ENCODE results near the gene ZCCHC24. TPM values are rescaled to one million over a fixed set of nuclear protein-coding genes. Genes with fewer than 3 reads are reported as not detected.
A peak's percentile ranks its signal among the peaks of the same experiment; 100 is the strongest.

ZCCHC24 gene
- total RNA-seq, 1 experiment from 2014 or later, result 20.5 TPM

DNA sequence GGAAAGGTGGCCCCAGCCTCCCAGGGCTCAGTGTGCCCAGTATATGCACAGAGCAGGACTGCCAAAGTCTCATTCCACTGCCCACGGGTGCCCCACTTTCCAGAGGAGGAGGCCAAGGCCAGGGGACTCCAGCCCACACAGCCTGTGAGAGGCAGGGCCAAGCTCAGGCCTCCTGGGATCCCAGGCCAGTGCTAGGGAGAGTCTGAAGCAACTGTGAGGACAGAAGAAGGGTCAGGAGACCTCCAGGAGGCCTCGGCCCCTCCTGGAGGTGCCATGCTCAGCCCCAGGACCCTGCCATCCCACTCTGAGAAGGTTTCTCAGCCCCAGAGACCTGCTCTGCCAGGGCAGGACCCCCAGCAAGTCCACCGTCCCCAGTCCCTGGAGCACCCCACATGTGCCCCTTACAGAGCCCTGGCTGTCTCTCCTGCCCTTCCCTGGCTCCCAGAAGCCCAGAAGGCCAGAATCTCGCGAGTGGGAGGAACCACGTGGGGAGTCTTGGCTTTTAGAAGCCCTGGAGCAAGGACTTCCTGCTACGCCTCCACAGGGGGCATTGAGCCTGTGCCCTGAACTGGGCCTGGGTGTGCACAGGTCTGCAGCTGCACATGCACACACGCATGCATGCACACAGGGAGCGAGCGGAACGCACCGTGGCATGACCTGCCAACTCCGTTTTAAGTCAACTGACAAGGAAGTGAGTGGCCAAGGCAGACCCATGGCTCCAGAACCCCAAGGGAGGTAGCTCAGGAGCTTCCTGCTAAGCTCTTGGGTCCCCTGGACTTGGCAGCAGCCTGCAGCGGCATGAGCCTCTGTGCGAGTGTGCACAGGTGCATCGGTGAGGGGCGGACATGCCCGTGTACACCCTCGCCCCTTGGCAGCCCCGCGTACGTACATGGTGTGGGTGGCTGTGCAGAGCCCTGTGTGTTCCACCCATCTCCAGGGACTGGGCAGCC is 33.6 kb downstream of the ZCCHC24 start:
- no peaks in the 10 kb centered on the region for H3K27me3 ChIP-seq
- peaks cover 13% of the 10 kb centered on the region for H3K36me3 ChIP-seq
- H3K9me3 ChIP-seq, result no peaks in the 10 kb centered on the region
- H3K4me3 ChIP-seq, result no peak overlapping the region
- DNase-seq, result no peak

DNA sequence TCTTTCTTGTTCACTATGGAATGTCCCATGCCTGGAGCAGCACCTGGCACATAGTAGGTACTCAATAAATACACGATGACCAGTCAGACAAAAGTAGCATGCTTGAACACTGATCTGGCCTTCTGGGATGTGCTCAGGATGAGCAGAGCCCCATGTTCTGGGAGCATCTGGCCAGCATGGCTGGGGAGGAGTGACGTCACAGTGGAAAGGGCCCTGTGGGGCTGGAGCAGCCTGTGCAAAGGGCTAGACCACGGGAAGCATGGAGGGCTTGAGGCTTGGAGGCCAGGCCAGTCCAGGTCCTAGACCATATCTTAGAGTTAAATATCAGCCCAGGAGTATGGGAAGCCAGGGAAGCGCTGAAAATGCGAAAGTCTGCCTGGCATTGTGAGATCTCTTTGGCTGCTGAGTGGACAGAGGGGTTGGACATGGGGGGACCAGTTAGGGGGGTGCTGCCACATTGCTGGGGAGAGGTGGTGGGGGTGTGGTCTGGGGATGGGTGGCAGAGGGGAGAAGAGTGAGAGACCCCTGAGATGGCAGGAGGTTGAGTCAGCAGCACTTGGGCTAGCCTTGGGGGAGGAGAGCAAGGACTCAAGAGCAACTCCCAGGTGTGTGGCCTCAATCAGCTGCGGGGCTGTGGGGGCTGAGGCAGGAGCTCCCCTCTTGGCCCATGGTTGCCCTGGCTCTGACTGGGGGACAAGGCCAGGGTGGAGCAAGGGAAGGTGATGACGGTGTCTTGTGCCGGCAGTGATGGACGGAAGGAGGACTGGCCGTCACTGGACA is 34.9 kb downstream of the ZCCHC24 start:
- Histone ChIP-seq H3K9me3 (no peaks in the 10 kb centered on the region), H3K4me3 (no peak overlapping the region), H3K27me3 (no peaks in the 10 kb centered on the region), H3K36me3 (peaks cover 6% of the 10 kb centered on the region)
- DNase-seq, result no peak

DNA sequence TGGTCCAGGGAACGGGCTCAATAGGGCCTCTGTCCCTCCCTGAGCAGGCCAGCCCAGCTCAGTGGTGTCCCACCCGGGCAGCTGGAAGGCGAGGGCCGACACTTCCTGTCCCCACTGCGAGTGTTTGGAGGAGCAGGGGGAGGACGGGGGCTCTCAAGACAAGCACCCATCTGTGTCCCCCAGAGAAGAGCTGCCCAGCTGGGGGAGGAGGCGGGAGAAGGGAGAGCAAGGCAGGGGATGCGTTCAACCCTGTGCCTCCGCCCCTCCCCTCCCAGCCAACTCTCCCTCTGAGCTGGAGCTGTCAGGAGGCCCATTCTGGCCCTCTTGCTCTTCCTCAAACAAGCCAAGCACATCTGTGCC is 35.7 kb downstream of the ZCCHC24 start:
- Histone ChIP-seq H3K36me3 (peaks cover 6% of the 10 kb centered on the region), H3K4me3 (no peak overlapping the region), H3K9me3 (no peaks in the 10 kb centered on the region), H3K27me3 (no peaks in the 10 kb centered on the region)
- no peak for DNase-seq

DNA sequence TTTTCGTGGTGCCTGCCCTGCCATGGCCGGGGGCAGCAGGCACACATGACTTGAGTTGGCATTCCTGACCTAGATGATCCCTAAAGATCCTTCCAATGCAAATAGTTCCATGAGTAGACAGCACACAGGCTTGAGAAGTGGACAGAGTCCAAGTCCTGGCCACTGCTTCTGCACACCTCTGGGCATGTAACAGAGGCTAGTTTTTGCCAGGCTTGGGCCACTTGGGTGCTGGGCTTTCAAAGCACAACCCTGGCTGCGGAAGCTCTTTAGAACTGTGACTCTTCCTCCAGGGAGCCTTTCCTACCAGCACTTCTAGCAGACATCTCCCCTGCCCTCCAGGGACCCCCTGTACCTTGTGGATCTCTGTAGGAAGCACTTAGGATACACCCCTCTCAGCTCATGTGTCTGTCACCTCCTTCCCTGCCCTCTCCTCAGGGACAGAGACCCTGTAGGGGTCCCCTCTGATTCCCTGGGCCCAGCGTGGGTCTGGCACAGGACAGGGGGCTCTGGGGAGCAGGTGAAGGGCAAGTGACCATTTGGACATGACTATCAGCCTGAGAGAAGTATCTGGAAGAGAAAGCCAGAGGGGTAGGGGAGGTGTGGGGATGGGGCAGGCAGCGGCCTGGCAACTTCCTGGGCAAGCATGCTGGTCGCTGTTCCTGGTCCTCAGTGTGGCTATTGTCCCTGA is 36.2 kb downstream of the ZCCHC24 start:
- DNase-seq, result no peak
- Histone ChIP-seq H3K36me3 (peaks cover 6% of the 10 kb centered on the region), H3K27me3 (no peaks in the 10 kb centered on the region), H3K9me3 (no peaks in the 10 kb centered on the region), H3K4me3 (no peak overlapping the region)

DNA sequence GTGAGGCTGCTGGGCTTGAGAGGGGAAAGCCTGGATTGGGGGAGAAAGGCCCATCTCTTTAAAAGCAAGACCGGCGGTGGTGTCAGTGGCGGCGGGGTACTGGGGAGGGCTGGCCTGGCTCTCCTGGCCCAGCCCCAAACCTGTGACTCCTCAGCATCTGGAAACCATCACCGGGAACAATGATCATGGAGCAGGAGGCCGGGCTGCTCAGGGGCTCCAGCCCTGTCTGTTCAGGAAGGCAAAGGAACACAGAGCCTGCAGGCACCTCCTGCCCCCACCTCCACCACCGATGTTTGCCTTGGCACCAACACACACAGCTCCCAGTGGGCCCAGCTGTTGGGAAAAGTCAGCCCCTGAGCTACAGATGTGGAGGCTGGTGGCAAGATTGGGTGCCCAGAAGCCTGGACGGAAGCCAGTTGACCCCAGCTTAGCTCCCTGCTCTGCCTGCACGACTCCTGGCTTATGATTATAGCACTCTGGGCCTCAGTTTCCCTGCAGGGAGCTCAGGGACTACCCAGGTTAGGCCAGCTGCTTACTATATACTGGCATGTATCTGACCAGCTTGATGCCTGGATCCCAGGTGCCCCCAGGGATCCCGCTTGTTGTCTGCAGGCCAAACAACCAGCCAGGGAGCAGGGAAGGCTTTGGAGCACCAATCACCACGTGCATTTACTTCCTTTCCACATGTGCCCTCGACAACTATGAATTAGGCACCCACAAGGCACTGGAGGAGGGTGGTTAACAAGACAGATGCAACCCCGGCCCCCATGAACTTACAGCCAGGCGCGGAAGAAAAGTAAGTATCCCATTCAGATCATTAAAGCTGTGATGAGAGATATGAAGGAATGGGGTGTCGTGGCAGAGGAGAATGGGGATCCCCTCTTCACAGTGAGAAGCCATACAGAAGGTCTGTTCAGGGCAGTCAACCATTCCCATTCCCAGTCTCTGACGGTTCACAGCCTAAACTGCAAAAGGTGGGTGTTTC is 37.3 kb downstream of the ZCCHC24 start:
- Histone ChIP-seq H3K27me3 (no peaks in the 10 kb centered on the region), H3K36me3 (peaks cover 3% of the 10 kb centered on the region), H3K4me3 (no peak overlapping the region), H3K9me3 (no peaks in the 10 kb centered on the region)
- peak; percentile 70 for DNase-seq

DNA sequence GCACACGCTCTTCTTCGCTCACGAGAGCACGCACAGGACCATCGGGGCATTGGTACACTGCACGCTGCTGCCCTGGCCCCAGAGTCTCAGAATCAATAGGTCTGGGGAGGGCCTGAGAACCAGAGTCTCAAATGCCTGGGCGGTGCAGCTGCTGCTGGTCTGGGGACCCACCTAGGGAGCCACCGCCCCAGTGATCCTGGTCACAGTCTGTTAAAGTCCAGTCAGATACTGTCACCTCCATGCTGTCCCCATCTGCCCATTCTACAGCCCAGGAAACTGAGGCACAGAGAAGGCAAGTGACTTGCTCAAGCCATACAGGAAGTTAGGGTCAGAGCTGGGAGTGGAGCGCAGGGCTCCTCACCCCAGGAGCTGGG is 38.0 kb downstream of the ZCCHC24 start:
- Histone ChIP-seq H3K36me3 (peaks cover 3% of the 10 kb centered on the region), H3K9me3 (no peaks in the 10 kb centered on the region), H3K4me3 (no peak overlapping the region), H3K27me3 (no peaks in the 10 kb centered on the region)
- no peak for DNase-seq

DNA sequence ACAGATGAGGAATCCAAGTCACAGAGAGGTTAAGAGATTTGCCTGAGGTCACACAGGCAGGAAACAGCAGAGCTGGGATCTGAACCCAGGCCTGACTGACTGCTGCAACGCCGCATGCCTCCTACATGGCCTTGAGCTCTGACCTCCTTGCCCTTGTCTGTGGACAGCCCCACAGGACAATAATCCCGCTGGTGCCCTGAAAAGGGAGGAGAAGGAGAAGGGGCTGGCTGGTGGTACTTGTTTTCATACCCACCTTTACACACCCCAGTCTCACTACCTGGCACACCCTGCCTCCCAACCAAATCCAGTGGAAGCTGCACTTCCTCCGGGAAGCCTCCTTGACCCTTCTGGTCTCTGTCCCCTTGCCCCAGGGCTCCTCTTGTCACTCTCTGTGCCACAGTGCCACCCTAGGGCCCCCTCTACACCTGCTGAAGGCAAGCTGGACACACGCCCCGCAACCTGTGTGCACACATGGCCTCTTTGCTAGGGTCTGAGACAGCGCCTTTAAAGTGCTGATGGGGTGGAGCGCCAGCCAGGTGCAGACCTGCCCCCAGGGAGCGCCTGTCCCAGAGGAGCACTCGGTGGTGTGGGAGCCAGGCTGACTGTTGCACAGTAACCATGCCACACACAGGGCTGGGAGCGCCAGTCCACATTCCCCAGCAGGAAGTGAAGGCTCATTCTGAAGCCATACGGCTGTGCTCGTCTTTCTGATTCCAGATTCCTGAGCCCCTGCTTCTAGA is 38.6 kb downstream of the ZCCHC24 start:
- Histone ChIP-seq H3K4me3 (no peak overlapping the region), H3K27me3 (no peaks in the 10 kb centered on the region), H3K36me3 (peaks cover 3% of the 10 kb centered on the region), H3K9me3 (no peaks in the 10 kb centered on the region)
- no peak for DNase-seq

DNA sequence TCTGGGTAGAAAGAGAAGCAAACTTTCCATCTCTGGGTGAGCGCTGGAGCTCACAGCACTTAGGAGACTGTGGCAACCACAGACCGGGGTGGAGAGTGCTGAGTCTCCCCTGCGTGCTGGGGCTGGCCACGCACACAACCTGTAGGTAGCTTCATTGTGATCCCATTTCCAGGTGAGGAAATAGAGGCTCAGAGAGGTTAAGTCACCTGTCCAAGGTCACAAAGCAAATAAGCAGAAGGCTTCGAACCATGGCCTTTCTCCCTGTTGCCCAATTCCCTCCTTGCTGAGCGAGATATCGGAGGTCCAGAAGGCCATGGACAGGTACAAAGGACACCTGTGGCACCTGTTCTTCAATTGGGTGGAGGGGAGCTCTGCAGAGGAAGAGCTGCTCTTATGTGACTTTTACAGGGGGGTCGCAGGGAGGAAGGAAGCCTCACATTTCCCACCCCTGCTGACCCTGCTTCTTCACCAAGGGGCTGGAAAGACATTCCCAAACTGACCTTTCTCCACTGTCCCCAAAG is 39.4 kb downstream of the ZCCHC24 start:
- DNase-seq, result no peak
- Histone ChIP-seq H3K4me3 (no peak overlapping the region), H3K27me3 (no peaks in the 10 kb centered on the region), H3K36me3 (peaks cover 3% of the 10 kb centered on the region), H3K9me3 (no peaks in the 10 kb centered on the region)

DNA sequence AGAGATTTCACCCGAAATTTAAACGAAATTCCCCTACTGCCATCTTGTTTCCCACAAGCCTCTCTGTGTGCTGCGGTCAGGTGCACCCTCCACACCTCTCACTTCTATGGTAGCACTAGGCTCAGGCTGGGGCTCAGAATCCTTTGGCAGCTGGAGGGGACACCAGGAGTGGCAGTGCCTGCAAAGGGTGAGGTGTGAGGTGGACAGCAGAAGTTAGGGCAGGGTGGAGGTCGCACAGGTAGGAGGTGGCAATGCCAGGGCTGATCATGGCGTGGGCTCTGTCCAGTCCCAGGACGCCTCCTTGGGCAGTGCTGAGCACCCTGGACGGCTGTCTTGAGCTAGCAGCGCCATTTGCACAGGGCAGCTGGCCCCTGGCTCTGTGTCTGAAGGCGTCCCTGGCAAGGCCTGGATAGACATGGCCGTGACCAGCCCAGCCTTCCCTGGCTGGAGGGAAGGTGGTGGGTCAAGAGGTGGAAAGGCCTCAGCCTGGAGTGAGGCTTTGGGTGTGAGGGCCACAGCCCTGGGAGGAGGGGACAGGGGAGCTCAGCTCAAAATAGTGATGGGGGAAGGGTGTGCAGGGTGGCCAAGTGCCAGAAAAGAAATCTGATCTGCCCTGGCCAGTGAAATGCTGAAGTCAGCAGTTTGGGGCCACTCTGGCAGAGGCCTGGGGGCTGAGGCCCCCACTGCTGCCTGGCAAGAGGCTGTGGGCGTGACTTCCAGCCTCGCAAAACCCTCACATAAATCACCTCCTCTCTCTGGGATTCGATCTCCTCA is 40.0 kb downstream of the ZCCHC24 start:
- peaks cover 3% of the 10 kb centered on the region for H3K36me3 ChIP-seq
- DNase-seq, result no peak
- H3K9me3 ChIP-seq, result no peaks in the 10 kb centered on the region
- no peak overlapping the region for H3K4me3 ChIP-seq
- no peaks in the 10 kb centered on the region for H3K27me3 ChIP-seq

DNA sequence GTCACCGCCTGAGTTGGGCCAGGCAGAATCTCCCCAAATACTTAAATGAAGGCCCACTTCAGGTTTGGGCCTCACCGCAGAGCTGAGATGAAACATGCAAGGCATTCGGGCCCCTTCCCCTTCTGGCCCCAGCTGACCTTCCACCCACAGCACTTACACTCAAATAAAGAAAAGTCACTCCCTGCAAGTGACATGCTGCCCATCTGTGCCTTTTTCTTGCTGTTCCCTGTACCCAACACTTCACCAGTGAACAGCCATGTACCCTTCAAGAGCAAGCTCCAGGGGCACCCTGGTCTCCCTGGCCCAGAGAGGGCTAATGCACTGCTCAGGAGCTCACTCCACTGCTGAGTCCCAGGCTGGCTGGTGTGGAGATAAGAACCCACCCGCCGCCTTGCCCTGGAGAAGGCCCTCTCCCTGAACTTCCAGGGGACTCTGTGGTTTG is 40.7 kb downstream of the ZCCHC24 start:
- Histone ChIP-seq H3K27me3 (no peaks in the 10 kb centered on the region), H3K36me3 (peaks cover 3% of the 10 kb centered on the region), H3K4me3 (no peak overlapping the region), H3K9me3 (no peaks in the 10 kb centered on the region)
- DNase-seq, result no peak

DNA sequence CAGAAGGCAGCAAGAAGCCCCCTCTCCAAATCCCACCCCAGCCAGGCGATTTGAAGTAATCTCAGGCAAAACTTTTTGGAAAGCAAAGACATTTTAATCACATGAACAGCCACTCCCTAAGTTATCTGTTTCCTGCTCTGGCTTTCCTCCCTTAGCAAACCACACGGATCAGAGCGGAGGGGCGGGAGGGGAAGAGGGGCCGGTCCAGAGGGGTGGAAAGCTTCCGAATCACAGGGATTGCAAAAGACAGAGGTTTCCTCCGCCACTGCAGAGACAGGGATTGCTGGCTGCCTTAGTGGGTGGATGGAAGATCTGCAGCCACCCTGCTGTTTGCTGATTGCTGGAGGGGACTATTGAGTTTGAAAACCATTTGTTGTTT is 41.2 kb downstream of the ZCCHC24 start:
- Histone ChIP-seq H3K36me3 (peaks cover 3% of the 10 kb centered on the region), H3K9me3 (no peaks in the 10 kb centered on the region), H3K4me3 (no peak overlapping the region), H3K27me3 (no peaks in the 10 kb centered on the region)
- DNase-seq, result no peak

DNA sequence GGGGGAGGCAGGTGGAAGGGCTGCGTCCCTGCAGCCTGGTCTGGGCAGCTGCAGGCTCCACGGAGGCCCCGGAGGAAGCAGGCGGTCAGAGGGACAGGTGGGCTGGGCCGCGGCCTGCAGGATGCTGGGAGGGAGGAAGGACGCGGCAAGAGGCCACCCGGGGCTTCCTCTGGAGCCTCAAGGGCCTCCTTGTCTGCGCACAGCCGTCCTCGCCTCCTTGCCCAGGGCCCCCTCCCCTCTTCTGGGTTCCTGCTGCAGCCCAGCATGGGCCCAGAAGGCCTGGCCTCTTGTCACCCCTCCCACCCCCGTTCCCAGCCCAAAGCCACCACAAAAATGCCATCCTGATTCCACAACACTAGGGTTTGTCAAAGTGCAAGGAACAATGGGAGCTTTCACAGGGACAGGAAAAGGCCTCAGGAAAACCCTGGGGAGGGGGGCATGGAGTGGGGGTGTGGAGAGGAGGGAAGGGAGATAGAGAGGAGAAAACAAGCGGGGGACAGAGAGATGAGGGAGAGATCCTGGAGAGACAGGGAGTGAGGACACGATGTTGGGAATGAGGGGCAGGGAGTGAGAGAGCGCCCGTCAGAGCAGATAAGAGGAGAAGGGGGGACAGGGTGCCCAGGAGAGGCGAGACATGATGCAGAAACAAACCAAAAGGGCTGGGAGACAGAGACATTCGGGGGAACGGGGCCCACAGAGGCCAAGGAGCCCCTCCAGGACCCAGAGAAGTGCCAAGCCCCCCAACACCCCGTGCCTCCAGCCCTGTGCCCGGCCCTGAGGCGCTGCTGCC is 41.8 kb downstream of the ZCCHC24 start:
- H3K9me3 ChIP-seq, result no peaks in the 10 kb centered on the region
- DNase-seq, result no peak
- no peaks in the 10 kb centered on the region; the same call in 1 of the 2 replicates for H3K36me3 ChIP-seq
- H3K4me3 ChIP-seq, result no peak overlapping the region
- no peaks in the 10 kb centered on the region for H3K27me3 ChIP-seq

DNA sequence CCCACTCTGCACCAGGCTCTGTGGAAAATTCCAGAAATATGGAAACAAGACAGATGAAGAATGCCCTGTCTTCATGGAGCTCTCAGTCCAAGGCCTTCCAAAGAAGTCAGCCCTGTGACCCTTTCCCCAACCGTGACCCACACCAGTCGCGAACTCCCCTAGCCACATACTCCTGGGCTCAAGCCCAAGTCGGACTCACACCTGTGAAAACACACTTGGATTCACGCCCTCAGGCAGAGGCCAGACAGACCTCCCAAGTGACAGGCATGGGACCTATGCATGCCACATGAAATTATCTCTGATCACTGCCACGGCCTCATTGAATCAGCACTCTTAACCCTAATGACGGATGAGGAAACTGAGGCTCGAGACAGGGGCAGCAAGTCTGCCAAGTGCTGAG is 42.5 kb downstream of the ZCCHC24 start:
- H3K4me3 ChIP-seq, result no peak overlapping the region
- H3K27me3 ChIP-seq, result no peaks in the 10 kb centered on the region
- H3K36me3 ChIP-seq, result peaks cover 4% of the 10 kb centered on the region
- no peak for DNase-seq
- H3K9me3 ChIP-seq, result no peaks in the 10 kb centered on the region

DNA sequence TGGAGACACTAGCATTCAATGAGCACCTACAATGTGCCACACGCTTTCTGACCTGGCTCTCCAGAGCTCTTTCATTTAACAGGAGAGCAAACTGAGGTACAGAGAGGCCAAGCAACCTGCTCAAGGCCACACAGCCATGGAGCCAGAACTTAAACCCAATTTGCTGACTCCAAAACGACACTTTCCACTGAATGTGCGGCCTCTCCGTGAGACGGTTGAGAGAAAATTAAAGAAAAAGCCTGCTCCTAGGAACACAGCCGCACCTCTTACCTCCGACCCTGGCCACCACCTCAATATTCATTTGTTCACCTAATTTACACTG is 42.8 kb downstream of the ZCCHC24 start:
- H3K4me3 ChIP-seq, result no peak overlapping the region
- H3K36me3 ChIP-seq, result peaks cover 8% of the 10 kb centered on the region
- H3K27me3 ChIP-seq, result no peaks in the 10 kb centered on the region
- DNase-seq, result no peak
- H3K9me3 ChIP-seq, result no peaks in the 10 kb centered on the region

Measured in MG63 (cell line).